ENCODE results near the gene CCDC91. TPM values are rescaled to one million over a fixed set of nuclear protein-coding genes. Genes with fewer than 3 reads are reported as not detected.

The CCDC91 gene, protein sequence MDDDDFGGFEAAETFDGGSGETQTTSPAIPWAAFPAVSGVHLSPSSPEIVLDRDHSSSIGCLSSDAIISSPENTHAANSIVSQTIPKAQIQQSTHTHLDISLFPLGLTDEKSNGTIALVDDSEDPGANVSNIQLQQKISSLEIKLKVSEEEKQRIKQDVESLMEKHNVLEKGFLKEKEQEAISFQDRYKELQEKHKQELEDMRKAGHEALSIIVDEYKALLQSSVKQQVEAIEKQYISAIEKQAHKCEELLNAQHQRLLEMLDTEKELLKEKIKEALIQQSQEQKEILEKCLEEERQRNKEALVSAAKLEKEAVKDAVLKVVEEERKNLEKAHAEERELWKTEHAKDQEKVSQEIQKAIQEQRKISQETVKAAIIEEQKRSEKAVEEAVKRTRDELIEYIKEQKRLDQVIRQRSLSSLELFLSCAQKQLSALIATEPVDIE
- 10 to 100 TPM in 3 of 4 donors, 1 to 10 TPM in 1; 7.2 to 37.6 (median 22.7) TPM for total RNA-seq

DNA sequence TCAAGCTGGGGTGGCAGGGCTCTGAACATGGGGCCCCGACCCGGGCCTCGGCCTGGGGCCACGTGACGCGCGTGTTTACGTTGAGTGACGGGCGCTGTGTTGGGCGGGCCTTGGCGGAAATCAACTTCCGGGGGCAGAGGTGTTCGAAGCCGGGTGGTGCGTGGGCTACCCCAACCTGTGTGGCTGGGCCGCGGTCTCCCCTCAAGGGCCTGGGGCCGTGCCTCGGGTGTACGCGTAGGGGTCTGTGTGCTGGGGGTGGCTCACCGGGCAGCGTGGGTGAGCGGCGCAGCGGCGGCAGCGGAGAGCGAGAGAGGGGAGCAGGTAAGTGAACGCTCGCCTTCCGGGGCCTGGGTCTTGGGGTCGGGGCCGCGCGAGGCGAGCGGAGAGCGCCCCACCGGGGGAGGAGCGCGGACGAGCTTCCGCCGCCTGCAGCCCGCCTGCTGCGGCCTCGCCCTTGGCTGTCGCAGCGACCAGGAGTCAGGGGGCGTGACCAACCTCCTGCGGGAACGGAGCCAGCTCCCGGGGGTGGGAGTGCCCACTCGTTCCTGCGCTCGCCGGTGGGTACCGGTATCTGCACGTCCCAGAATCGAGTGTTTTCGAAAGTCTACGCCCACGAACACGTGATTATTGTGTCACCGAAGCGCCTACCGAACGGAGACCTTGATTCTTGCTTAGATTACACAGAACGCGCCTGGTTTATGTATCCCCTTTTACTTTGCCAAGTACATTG, at the start of gene CCDC91:
TSS of gene CCDC91 (plus strand) at position 136 of the 730 bp plus-strand sequence. CDS start 66,760 bp downstream, outside the sequence.
- Histone ChIP-seq H3K27me3 (no peaks in the 10 kb centered on the region), H3K9me3 (no peaks in the 10 kb centered on the region), H3K4me1 (peaks cover 0 to 25% (median 6%) of the 10 kb centered on the region in 3 donors), H3K27ac (peak within 1 kb of the TSS; percentile 97 to 99 (median 98)), H3K36me3 (no peaks in the 10 kb centered on the region), H3K4me3 (peak within 1 kb of the TSS; percentile 77 to 82 (median 80))
- 0% methylated on average over 14 of the region's 72 CpGs; no CpG with 5 or more reads in 1 of the 2 donors for WGBS, 2 donors
- TF ChIP-seq, protein P1, sequence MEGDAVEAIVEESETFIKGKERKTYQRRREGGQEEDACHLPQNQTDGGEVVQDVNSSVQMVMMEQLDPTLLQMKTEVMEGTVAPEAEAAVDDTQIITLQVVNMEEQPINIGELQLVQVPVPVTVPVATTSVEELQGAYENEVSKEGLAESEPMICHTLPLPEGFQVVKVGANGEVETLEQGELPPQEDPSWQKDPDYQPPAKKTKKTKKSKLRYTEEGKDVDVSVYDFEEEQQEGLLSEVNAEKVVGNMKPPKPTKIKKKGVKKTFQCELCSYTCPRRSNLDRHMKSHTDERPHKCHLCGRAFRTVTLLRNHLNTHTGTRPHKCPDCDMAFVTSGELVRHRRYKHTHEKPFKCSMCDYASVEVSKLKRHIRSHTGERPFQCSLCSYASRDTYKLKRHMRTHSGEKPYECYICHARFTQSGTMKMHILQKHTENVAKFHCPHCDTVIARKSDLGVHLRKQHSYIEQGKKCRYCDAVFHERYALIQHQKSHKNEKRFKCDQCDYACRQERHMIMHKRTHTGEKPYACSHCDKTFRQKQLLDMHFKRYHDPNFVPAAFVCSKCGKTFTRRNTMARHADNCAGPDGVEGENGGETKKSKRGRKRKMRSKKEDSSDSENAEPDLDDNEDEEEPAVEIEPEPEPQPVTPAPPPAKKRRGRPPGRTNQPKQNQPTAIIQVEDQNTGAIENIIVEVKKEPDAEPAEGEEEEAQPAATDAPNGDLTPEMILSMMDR (IDR thresholded peaks at IDR 0.05) = peak in 2 of 6 experiments; percentile 9 to 23
- peak in 2 of 4 donors; percentile 39 to 54 for TF ChIP-seq POLR2A (IDR thresholded peaks at IDR 0.05)
- peak; percentile 45 for DNase-seq
- intact Hi-C loops (cut with DNase I) = no loop called here

DNA sequence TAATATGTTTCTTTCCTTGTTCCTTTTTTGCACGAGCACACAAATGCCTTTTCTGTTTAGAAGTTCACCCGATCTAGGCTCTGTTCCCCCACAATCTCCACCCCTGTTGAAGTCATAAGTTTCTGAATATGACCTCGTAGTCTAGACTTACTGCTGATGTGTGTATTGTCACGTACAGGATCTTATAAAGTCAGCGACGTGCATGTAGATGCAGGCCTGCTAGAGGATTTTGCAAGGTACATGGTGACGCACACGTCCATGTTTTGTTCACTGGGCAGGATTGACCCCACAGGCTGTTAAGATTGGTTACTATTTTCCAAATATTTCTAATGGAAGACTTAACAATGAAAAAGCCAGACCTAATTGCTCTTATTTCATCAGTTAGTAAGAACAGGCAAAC, 46.2 kb upstream of the CCDC91 start:
- TF ChIP-seq POLR2A (IDR thresholded peaks at IDR 0.05) = no peak
- TF ChIP-seq, protein P1 (IDR thresholded peaks at IDR 0.05) = no peak
- Histone ChIP-seq H3K9me3 (no peaks in the 10 kb centered on the region), H3K4me3 (no peak overlapping the region), H3K27me3 (no peaks in the 10 kb centered on the region), H3K27ac (peak overlapping the region in 2 of 4 donors; percentile 44 to 66), H3K36me3 (no peaks in the 10 kb centered on the region), H3K4me1 (no peaks in the 10 kb centered on the region)
- intact Hi-C loops (cut with DNase I) = no loop called here
- 49 to 52% methylated on average over 7 to 8 of the region's 8 CpGs for WGBS, 2 donors
- no peak for DNase-seq

DNA sequence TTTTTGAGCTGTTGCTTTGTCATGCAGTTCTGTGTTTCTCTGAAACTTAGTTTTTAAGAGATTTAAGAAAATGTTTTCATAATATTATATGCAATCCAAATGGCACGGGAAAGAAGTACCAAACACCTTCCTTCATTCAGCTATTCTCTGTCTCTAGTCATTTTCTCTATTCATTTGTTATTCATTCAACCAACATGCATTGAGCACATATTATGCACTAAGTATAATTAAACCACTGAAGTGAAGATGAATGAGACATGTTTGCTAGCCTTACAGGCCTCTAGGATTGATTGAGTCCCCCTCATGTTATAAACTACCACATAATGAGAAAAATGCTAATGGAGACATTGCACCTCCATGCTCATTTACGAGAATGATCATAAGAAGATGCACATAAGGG, 45.7 kb upstream of the CCDC91 start:
- DNase-seq = no peak
- intact Hi-C loops (cut with DNase I) = no loop called here
- peak overlapping the region in 2 of 4 donors; percentile 31 to 66 for H3K27ac ChIP-seq
- H3K4me1 ChIP-seq = no peaks in the 10 kb centered on the region
- H3K36me3 ChIP-seq = no peaks in the 10 kb centered on the region
- no peak overlapping the region for H3K4me3 ChIP-seq
- H3K27me3 ChIP-seq = no peaks in the 10 kb centered on the region
- H3K9me3 ChIP-seq = no peaks in the 10 kb centered on the region
- WGBS, 2 donors = 62 to 78% methylated on average over 2 of the region's 2 CpGs
- no peak for TF ChIP-seq POLR2A (IDR thresholded peaks at IDR 0.05)
- TF ChIP-seq, protein P1 (IDR thresholded peaks at IDR 0.05) = no peak

DNA sequence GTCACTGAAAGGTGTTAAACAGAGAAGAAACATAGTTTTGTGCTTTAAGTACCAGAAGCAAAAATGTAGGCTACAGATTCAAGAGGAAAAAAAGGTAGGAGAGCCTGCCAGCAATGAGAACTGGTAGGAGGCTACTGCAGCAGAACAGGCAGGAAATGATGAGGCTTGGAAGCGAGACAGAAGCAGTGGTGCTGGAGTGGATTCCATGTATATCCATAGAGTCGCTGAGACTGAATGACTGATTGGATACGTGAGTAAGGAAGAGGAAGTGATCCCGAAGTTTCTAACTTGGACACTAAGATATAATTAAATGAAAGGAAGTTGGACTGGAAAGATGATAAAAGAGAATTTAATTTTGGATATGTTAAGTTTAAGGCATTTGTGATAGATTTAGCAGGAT, 45.0 kb upstream of the CCDC91 start:
- Histone ChIP-seq H3K27me3 (no peaks in the 10 kb centered on the region), H3K36me3 (no peaks in the 10 kb centered on the region), H3K9me3 (no peaks in the 10 kb centered on the region), H3K4me1 (no peaks in the 10 kb centered on the region), H3K4me3 (no peak overlapping the region), H3K27ac (no peak overlapping the region)
- no peak for TF ChIP-seq POLR2A (IDR thresholded peaks at IDR 0.05)
- TF ChIP-seq, protein P1 (IDR thresholded peaks at IDR 0.05) = no peak
- intact Hi-C loops (cut with DNase I) = no loop called here
- DNase-seq = no peak
- WGBS, 2 donors = 71 to 89% methylated on average over 4 of the region's 4 CpGs

DNA sequence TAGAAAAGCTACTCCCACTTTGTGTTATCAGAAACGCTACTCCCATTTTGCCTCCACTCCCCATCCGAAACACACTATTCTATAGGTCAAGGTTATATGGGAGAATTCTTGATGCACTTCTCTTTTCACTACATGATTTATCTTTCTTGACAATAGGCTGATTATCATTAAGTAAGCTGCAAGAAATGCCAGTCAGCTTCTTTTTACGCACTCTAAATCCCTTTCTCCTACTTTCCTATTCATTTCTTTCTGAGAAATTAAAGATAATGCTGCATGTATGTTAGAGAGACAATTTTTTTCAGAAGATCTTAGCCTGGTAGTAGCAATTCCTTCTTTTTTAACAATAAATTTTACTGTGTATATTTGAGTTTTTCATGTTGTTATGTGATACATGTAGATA, 41.0 kb upstream of the CCDC91 start:
- TF ChIP-seq POLR2A (IDR thresholded peaks at IDR 0.05) = no peak
- TF ChIP-seq, protein P1 (IDR thresholded peaks at IDR 0.05) = no peak
- intact Hi-C loops (cut with DNase I) = no loop called here
- DNase-seq = no peak
- H3K4me3 ChIP-seq = no peak overlapping the region
- H3K36me3 ChIP-seq = no peaks in the 10 kb centered on the region
- no peaks in the 10 kb centered on the region for H3K27me3 ChIP-seq
- H3K9me3 ChIP-seq = no peaks in the 10 kb centered on the region
- H3K4me1 ChIP-seq = no peaks in the 10 kb centered on the region
- WGBS, 2 donors = 85 to 92% methylated on average over 3 of the region's 3 CpGs
- no peak overlapping the region for H3K27ac ChIP-seq
